ENCODE measurements around the gene RIPK4. TPM values are rescaled to one million over a fixed set of nuclear protein-coding genes. Genes with fewer than 3 reads are reported as not detected.
A peak's percentile ranks its signal among the peaks of the same experiment; 100 is the strongest.
"Not testable (repeated sequence)": the region's sequence is repeated elsewhere in the genome, so short reads cannot be mapped to it uniquely, and the experiment has no call there.

The RIPK4 gene
- total RNA-seq, 1 experiment from 2014 or later, result 41.2 TPM

- in situ Hi-C loops (cut with HindIII; ENCODE audit: low pct_unique_long_range_greater_than_20kb, low sequenced_read_pairs), result no loop called here
- DNase-seq (ENCODE audit: low read depth), result no peak
These were observed 32.9 kb upstream of the RIPK4 start for GRCh38 chr21:41799763-41800162.

- in situ Hi-C loops (cut with HindIII; ENCODE audit: low pct_unique_long_range_greater_than_20kb, low sequenced_read_pairs), result no loop called here
These were observed 31.5 kb upstream of the RIPK4 start for GRCh38 chr21:41798326-41798725.

GRCh38 chr21:41796476-41797080 lies 29.7 kb upstream of the RIPK4 start:
- DNase-seq (ENCODE audit: low read depth), result no peak
- in situ Hi-C loops (cut with HindIII; ENCODE audit: low pct_unique_long_range_greater_than_20kb, low sequenced_read_pairs), result no loop called here

More at GRCh38 chr21:41798326-41798725, 31.5 kb upstream of the RIPK4 start:
- DNase-seq (ENCODE audit: low read depth), result no peak

- DNase-seq (ENCODE audit: low read depth), result no peak
- in situ Hi-C loops (cut with HindIII; ENCODE audit: low pct_unique_long_range_greater_than_20kb, low sequenced_read_pairs), result no loop called here
These were observed 28.9 kb upstream of the RIPK4 start for GRCh38 chr21:41795726-41796125.

GRCh38 chr21:41794600-41794999 lies 27.7 kb upstream of the RIPK4 start:
- in situ Hi-C loops (cut with HindIII; ENCODE audit: low pct_unique_long_range_greater_than_20kb, low sequenced_read_pairs), result no loop called here
- DNase-seq (ENCODE audit: low read depth), result no peak

GRCh38 chr21:41792711-41793110 lies 25.9 kb upstream of the RIPK4 start:
- in situ Hi-C loops (cut with HindIII; ENCODE audit: low pct_unique_long_range_greater_than_20kb, low sequenced_read_pairs), result no loop called here
- DNase-seq (ENCODE audit: low read depth), result no peak

- peak; percentile 97 for DNase-seq (ENCODE audit: low read depth)
- in situ Hi-C loops (cut with HindIII; ENCODE audit: low pct_unique_long_range_greater_than_20kb, low sequenced_read_pairs), result no loop called here
These were observed 19.7 kb upstream of the RIPK4 start for GRCh38 chr21:41786509-41786987.

- in situ Hi-C loops (cut with HindIII; ENCODE audit: low pct_unique_long_range_greater_than_20kb, low sequenced_read_pairs), result not testable (repeated sequence)
These were observed 18.4 kb upstream of the RIPK4 start for GRCh38 chr21:41785262-41785661.

GRCh38 chr21:41784456-41785102 lies 17.7 kb upstream of the RIPK4 start:
- in situ Hi-C loops (cut with HindIII; ENCODE audit: low pct_unique_long_range_greater_than_20kb, low sequenced_read_pairs), result no loop called here
- DNase-seq (ENCODE audit: low read depth), result no peak

More at GRCh38 chr21:41785262-41785661, 18.4 kb upstream of the RIPK4 start:
- DNase-seq (ENCODE audit: low read depth), result peak; percentile 45

- in situ Hi-C loops (cut with HindIII; ENCODE audit: low pct_unique_long_range_greater_than_20kb, low sequenced_read_pairs), result no loop called here
- DNase-seq (ENCODE audit: low read depth), result peak; percentile 99
These were observed 16.8 kb upstream of the RIPK4 start for GRCh38 chr21:41783476-41784180.

- in situ Hi-C loops (cut with HindIII; ENCODE audit: low pct_unique_long_range_greater_than_20kb, low sequenced_read_pairs), result no loop called here
- no peak for DNase-seq (ENCODE audit: low read depth)
These were observed 14.2 kb upstream of the RIPK4 start for GRCh38 chr21:41781050-41781410.

GRCh38 chr21:41780337-41781049 lies 13.6 kb upstream of the RIPK4 start:
- no peak for DNase-seq (ENCODE audit: low read depth)
- in situ Hi-C loops (cut with HindIII; ENCODE audit: low pct_unique_long_range_greater_than_20kb, low sequenced_read_pairs), result no loop called here

- no peak for DNase-seq (ENCODE audit: low read depth)
- in situ Hi-C loops (cut with HindIII; ENCODE audit: low pct_unique_long_range_greater_than_20kb, low sequenced_read_pairs), result no loop called here
These were observed 12.8 kb upstream of the RIPK4 start for GRCh38 chr21:41779659-41780058.

GRCh38 chr21:41778930-41779600 lies 12.2 kb upstream of the RIPK4 start:
- in situ Hi-C loops (cut with HindIII; ENCODE audit: low pct_unique_long_range_greater_than_20kb, low sequenced_read_pairs), result no loop called here
- no peak for DNase-seq (ENCODE audit: low read depth)

- peak; percentile 82 for DNase-seq (ENCODE audit: low read depth)
- in situ Hi-C loops (cut with HindIII; ENCODE audit: low pct_unique_long_range_greater_than_20kb, low sequenced_read_pairs), result no loop called here
These were observed 11.3 kb upstream of the RIPK4 start for GRCh38 chr21:41777951-41778815.

- DNase-seq (ENCODE audit: low read depth), result no peak
- in situ Hi-C loops (cut with HindIII; ENCODE audit: low pct_unique_long_range_greater_than_20kb, low sequenced_read_pairs), result no loop called here
These were observed 9.9 kb upstream of the RIPK4 start for GRCh38 chr21:41776778-41777177.

- no peak for DNase-seq (ENCODE audit: low read depth)
- in situ Hi-C loops (cut with HindIII; ENCODE audit: low pct_unique_long_range_greater_than_20kb, low sequenced_read_pairs), result no loop called here
These were observed 8.3 kb upstream of the RIPK4 start for GRCh38 chr21:41775149-41775472.
